A549 (cell line): ENCODE measurements around the gene ZFYVE27.

Experiments
- EP300 ChIP-seq, 2 experiments: fragments of >200 bp; sonication (Bioruptor Twin); formaldehyde crosslinking; IDR thresholded peaks; 2 replicates in 1 of 2; 3 replicates in 1 of 2; pipeline ENCODE4 v1.6.1; 2016 to 2017
- POLR2A ChIP-seq: IDR thresholded peaks from 2 replicates; pipeline ENCODE4 v1.6.1; 2012; ENCODE audit warnings: mild to moderate bottlenecking, low read length
- TF ChIP-seq, protein P1 (sequence below): fragments of 450-650 bp; IDR thresholded peaks from 2 replicates; pipeline ENCODE4 v1.6.1; 2014; ENCODE audit warnings: antibody characterized with exemption

DNA sequence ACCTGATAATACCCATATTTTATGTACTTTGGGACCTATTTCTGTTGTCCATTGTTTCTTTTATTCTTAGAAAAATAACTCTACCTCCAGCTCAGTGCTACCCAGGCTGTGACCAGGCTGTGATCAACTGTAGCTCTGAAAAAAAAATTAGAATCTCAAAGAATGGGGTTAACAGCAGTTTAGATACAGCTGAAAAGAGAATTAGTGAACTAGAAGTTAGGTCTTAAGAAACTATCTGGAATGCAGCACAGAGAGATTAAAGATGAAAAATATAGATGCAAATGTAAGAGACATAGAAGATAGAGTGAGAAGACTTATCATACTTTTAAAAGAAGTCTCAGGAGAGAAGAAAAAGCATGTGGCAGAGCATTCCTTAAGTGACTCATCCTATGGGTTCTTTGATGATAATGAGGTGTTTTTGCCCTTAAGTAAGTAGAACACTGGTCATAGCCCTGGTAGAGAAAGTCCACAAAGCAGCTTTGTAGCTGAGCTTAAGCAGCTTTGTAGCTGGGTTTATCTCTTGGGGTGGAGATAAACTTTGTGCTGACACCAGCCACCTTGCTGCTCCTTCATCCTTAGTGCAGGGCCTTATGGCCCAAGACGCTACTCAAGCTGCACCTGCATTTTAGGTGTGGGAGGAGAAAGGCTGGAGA is 62.2 kb downstream of the ZFYVE27 start:
- TF ChIP-seq, protein P1, sequence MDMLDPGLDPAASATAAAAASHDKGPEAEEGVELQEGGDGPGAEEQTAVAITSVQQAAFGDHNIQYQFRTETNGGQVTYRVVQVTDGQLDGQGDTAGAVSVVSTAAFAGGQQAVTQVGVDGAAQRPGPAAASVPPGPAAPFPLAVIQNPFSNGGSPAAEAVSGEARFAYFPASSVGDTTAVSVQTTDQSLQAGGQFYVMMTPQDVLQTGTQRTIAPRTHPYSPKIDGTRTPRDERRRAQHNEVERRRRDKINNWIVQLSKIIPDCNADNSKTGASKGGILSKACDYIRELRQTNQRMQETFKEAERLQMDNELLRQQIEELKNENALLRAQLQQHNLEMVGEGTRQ: no peak
- no peak for TF ChIP-seq EP300 (IDR thresholded peaks at IDR 0.05)
- no peak for TF ChIP-seq POLR2A
